ENCODE measurements around the gene CRADD.

GRCh38 chr12:93634416-93634815 is 42.8 kb upstream of the CRADD start:
- TF ChIP-seq SIN3A (IDR thresholded peaks at IDR 0.05; ENCODE audit: low read depth, low read length) (no peak), SMAD1 (IDR thresholded peaks at IDR 0.05; ENCODE audit: low read depth, partially characterized antibody) (no peak)

All from GM12878 (cell line).